HL-60 (cell line): Measurements from ENCODE around the gene OTUD7B.

Experiments
- GABPA ChIP-seq: IDR thresholded peaks from 2 replicates; pipeline ENCODE4 v1.6.1; 2012; ENCODE audit warnings: low read depth
- POLR2AphosphoS5 ChIP-seq: IDR thresholded peaks from 2 replicates; pipeline ENCODE4 v1.6.1; 2012; ENCODE audit warnings: low read depth
- SPI1 ChIP-seq: IDR thresholded peaks from 2 replicates; pipeline ENCODE4 v1.6.1; 2012; ENCODE audit warnings: low read depth, mild to moderate bottlenecking, borderline replicate concordance
- TF ChIP-seq, protein P1 (sequence below): IDR thresholded peaks from one replicate; pipeline ENCODE4 v1.5.1; 2011; ENCODE audit warnings: low read length, control low read depth, inconsistent platforms; ENCODE audit not compliant: insufficient read depth
- TF ChIP-seq, protein P2 (sequence below): IDR thresholded peaks from 2 replicates; pipeline ENCODE4 v1.6.1; 2012; ENCODE audit warnings: low read depth; ENCODE audit not compliant: insufficient replicate concordance

DNA sequence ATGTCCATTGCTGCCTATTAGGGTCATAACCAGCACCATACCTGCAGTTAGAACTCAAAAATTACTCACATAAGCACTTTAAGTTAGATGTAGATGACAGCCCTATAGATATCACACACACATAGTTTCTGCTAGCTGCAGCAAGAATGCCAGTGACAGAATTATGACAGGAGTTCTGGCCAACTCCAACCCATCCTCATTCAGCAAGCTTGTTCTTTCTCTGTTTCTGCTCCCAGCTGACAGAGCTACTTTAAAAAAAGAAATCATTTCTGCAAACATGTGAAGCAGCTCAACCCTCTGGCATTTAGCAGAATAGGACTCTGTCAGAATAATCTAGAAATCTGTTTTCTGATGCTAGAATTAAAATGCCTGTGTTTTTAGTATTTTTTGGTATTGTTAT, 23.8 kb upstream of the OTUD7B start:
- TF ChIP-seq, protein P1, sequence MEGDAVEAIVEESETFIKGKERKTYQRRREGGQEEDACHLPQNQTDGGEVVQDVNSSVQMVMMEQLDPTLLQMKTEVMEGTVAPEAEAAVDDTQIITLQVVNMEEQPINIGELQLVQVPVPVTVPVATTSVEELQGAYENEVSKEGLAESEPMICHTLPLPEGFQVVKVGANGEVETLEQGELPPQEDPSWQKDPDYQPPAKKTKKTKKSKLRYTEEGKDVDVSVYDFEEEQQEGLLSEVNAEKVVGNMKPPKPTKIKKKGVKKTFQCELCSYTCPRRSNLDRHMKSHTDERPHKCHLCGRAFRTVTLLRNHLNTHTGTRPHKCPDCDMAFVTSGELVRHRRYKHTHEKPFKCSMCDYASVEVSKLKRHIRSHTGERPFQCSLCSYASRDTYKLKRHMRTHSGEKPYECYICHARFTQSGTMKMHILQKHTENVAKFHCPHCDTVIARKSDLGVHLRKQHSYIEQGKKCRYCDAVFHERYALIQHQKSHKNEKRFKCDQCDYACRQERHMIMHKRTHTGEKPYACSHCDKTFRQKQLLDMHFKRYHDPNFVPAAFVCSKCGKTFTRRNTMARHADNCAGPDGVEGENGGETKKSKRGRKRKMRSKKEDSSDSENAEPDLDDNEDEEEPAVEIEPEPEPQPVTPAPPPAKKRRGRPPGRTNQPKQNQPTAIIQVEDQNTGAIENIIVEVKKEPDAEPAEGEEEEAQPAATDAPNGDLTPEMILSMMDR, result no peak
- TF ChIP-seq, protein P2, sequence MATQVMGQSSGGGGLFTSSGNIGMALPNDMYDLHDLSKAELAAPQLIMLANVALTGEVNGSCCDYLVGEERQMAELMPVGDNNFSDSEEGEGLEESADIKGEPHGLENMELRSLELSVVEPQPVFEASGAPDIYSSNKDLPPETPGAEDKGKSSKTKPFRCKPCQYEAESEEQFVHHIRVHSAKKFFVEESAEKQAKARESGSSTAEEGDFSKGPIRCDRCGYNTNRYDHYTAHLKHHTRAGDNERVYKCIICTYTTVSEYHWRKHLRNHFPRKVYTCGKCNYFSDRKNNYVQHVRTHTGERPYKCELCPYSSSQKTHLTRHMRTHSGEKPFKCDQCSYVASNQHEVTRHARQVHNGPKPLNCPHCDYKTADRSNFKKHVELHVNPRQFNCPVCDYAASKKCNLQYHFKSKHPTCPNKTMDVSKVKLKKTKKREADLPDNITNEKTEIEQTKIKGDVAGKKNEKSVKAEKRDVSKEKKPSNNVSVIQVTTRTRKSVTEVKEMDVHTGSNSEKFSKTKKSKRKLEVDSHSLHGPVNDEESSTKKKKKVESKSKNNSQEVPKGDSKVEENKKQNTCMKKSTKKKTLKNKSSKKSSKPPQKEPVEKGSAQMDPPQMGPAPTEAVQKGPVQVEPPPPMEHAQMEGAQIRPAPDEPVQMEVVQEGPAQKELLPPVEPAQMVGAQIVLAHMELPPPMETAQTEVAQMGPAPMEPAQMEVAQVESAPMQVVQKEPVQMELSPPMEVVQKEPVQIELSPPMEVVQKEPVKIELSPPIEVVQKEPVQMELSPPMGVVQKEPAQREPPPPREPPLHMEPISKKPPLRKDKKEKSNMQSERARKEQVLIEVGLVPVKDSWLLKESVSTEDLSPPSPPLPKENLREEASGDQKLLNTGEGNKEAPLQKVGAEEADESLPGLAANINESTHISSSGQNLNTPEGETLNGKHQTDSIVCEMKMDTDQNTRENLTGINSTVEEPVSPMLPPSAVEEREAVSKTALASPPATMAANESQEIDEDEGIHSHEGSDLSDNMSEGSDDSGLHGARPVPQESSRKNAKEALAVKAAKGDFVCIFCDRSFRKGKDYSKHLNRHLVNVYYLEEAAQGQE, result no peak
- no peak for TF ChIP-seq POLR2AphosphoS5
- no peak for TF ChIP-seq GABPA
- no peak for TF ChIP-seq SPI1
